HG03175 (cell line): ENCODE results near the gene ZSCAN10.

ENCODE experiments used
- ATAC-seq: cut with Tn5 transposase; IDR thresholded peaks from one replicate; pipeline ENCODE4 v1.9.1; 2021; ENCODE audit warnings: mild to moderate bottlenecking, moderate library complexity; ENCODE audit not compliant: unreplicated experiment

The ZSCAN10 gene

GRCh38 chr16:3134338-3135125 is 35.4 kb upstream of the ZSCAN10 start, which contains the start of gene ZNF213:
Gene ZNF213, plus strand, starts transcription at chr16:3135029. Its CDS starts 2,252 bp downstream, at chr16:3137281.
- peak; percentile 92 for ATAC-seq

DNA sequence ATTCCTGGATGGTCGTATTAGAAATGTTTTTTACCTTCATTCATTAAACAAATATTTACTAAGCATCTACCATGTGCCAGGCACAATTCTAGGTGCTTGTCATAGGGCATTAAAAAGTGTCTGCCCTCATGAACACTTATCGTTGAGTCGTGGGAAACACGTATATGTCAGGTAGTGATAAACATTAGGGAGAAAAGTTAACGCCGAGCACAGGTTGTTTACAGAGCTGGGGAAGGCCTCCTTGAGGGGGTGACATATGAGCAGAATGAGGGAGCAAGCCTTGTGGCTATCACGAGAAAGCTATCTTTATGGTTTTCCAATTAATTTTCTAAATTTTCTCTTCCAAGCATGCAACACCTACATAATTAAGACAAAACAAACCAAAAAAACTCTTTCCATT is 34.8 kb upstream of the ZSCAN10 start:
- ATAC-seq: no peak

DNA sequence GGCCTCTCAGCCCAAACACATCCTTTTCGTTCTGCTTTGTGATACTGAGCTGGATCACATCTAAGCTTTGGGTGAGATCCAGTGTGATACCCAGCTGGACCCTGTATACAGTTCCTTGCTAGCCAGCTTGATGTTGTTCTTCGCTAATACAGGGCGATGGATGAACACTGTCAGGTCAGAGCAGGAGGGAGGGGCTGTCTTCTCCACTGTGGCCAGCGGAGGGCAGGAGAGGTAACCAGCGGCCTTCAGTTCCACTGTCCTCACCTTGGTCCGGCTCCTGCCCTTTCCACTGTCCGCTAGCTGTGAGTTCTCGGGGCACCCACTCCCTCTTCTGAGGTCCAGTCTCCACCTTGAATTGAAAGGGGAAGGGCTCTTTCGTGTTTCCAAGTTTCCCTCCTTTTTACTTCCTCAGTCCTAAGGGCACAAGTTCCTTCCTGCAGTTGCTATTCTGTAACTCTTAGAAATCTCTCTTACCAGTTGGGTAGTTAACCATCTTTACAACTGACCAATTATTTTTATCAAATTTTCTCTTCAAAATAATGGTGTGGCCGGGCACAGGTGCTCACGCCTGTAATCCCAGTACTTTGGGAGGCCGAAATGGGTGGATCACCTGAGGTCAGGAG is 32.8 kb upstream of the ZSCAN10 start:
- no peak for ATAC-seq

DNA sequence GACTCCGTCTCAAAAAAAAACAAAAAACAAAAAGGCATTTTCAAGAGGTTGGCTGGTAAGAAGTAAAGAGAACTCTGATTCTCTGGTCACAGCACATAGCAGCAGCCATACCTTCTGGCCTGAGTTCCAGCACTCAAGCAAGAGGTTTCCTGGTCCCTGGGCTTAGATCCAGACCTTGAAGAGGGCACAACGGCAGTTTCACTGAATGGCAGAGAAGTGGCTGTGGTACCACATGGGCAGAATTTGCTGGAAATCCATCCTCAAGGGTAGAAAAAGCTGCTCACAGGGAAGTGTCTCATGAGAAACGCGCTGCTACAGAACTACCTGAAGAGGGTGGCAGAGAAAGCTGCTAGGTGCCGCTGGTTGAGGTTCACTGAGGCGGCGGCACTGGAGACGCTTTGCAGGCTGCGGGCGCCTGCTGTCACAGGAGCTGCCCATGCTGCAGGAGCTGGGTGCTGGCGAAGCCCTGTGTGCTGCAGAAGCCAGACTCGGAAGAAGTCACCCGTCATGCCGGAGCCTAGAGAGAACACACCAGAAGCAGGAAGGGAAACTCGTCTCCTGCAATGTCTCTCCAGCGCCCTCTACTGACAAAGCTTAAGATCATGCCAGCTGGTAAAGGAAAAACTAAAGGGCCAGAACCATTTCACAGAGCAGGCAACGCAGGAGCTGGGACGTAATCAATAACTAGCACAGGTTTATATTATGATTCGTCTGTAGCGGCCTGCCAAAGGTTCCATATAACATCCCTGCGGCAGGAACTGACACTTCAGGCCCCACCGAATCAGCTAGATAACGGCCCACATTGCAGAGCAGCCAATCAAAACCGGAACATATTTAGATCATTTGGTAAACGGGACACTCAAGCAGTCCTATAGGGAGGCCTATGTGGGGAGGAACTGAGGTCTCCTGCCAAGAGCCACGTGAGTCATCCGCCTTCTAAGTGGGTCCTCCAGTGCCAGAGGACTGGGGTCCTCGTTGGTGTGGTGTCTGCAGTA is 30.3 kb upstream of the ZSCAN10 start:
- ATAC-seq: no peak

DNA sequence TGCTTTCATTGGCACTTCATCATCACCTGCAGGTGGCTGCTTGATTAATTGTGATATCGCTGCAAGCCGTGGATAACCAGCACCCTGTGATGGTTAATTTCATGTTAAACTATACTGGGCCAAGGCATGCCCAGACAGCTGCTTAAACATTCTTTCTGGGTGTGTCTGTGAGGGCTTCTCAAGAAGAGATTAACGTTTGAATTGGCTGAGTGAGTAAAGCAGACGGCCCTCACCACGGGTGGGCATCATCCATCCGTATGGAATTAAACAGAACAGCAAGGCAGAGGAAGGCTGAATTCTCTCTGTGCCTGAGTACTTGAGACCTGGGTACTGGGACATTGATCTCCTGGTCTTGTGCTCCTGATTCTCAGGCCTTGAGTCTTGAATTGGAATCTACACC is 28.7 kb upstream of the ZSCAN10 start:
- no peak for ATAC-seq

GRCh38 chr16:3123986-3124886 is 25.1 kb upstream of the ZSCAN10 start:
- peak; percentile 87 for ATAC-seq

DNA sequence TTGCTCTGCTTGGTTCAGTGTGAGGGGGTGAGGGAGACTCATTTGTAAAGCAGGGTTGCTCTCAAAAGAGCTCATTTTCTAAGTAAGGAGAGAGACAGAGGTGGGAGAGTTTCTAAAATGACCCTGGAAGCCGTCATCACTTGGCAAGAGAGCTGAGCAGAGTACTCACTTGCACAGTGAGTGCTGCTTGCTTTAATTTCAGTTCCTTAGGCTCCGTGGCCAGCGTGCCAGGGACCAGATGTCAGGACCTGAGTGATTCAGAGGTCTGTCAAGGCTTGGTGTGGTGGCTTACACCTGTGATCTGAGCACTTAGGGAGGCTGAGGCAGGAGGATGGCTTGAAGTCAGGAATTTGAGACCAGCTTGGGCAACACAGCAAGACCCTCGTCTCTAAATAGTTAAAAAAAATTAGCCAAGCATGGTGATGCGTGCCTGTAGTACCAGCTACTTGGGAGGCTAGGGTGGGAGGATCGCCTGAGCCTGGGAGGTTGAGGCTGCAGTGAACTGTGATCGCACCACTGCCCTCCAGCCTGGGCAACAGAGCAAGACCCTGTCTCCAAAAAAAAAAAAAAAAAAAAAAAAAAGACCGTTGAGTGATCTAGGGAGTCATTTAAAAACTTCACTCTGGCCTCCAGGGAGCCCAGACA is 24.0 kb upstream of the ZSCAN10 start:
- no peak for ATAC-seq

GRCh38 chr16:3121851-3122467 is 22.9 kb upstream of the ZSCAN10 start:
- ATAC-seq: no peak

GRCh38 chr16:3120435-3120834 is 21.3 kb upstream of the ZSCAN10 start:
- ATAC-seq: no peak

DNA sequence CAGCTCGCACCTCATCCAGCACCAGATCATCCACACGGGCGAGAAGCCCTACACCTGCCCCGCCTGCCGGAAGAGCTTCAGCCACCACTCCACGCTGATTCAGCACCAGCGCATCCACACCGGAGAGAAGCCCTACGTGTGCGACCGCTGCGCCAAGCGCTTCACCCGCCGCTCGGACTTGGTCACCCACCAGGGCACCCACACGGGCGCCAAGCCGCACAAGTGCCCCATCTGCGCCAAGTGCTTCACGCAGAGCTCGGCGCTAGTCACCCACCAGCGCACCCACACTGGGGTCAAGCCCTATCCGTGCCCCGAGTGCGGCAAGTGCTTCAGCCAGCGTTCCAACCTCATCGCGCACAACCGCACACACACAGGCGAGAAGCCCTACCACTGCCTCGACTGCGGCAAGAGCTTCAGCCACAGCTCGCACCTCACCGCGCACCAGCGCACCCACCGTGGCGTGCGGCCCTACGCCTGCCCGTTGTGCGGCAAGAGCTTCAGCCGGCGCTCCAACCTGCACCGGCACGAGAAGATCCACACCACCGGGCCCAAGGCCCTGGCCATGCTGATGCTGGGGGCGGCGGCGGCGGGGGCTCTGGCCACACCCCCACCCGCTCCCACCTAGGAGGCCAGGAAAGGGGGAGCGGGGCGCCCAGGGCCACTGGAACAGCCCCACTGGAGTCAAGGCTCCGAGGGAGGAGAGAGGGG is 20.8 kb upstream of the ZSCAN10 start:
- no peak for ATAC-seq

DNA sequence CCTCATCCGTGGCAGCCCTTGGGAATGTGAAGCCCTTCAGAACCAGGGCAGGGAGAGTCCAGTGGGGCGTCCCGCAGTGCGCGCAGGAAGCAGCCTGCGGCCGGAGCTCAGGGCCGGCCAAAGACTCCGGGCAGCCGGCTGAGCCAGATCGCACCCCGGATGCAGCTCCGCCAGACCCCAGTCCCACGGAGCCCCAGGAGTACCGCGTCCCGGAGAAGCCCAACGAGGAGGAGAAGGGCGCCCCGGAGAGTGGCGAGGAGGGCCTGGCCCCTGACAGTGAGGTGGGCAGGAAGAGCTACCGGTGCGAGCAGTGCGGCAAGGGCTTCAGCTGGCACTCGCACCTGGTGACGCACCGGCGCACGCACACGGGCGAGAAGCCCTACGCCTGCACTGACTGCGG is 20.2 kb upstream of the ZSCAN10 start:
- ATAC-seq: no peak

- no peak for ATAC-seq
These were observed 19.8 kb upstream of the ZSCAN10 start for GRCh38 chr16:3118846-3119245.

DNA sequence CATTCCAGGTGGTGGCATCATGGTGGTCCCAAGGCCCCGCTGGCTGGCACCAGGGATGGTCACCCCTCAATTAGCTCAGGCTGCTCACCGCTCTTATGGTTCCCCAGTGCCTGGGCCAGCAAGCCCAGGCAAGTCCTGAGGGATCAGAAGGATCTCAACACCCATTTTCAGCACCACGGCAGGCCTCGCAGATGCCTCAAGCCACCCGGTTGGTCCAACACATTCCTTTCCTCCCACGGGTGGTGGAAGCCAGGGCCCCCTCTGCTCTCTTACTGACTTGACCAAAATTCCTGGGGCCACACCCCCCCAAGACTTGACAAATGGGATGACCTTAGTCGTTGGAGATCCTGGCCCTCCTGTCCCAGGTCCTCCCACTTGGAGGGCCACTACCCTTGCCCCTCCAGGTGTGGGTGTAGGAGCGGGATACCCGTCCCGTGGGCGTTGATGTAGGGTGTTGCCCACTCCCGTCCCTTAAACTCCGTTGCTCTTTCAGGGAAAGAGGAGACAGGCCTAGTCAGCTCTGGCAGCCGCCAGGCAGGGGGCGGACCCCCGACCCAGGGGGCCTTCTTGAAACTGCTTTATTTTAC is 19.2 kb upstream of the ZSCAN10 start:
- ATAC-seq: no peak

DNA sequence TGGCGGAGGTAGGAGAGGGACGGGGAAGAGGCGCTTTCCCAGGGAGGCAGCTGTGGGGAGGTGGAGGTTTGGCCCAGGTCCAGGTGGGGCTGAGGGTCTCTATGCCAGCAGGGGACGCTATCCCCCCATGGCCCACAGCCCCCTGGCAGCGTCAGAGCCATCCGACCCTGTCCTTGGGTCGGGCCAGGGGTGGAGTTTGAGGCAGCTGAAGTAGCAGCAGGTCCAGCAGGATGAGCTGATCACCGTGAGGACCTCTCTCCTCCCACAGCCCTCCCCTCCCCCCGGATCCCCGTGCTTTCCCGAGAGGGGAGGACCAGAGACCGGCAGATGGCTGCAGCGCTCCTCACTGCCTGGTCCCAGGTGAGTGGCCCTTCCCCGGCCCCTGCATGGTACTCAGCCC is 16.5 kb upstream of the ZSCAN10 start:
- no peak for ATAC-seq

DNA sequence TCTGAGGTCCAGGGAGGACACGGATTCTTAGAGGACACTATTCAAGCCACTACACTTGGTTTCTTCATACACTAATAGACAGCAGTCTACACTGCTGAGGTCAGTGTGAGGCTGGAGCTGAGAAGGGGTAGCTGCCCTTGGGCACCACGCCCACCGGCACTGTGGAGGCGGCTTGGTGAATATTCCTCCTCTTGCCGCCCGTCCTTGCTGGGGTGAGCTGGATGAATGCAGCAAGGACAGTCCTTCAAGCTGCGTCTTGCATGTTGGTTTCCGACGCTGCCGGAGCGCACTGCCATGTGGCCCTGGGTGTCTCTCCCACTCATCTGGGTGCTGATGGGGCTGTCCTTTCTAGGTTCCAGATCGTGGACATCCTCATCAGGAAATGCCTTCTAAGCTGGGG is 15.9 kb upstream of the ZSCAN10 start:
- no peak for ATAC-seq

DNA sequence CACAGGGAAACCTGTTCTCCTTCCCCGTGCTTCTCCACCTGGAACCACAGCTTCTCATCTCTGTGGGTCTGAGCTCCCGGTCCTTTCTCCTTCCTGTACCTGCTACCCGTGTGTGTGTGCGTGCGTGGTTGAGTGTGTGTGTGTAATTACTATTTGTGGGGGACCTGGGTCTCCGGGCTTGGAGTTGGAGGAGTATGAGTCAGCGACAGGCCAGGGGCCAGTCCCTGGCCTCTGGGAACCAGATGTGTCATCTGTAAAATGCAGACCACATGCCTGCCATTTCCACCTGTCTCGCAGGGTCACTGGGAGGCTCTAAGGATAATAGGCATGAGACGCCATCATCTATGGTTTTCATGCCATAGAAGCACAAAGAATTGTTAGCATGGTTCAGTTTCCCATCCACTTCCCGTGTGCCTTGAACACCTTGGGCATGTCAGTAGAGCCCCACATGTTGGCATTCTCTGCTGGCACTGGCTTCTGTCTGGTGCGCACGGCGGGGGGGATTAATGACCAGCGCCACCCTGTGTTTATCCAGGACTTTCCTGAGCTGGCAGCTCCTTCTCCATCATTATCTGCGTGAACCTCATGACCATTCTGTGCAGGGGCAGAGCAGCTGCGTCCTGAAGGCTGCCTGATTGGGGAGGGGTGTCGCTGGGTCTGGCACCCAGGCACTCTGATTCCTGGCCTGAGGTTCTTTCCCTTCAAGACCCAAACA is 14.8 kb upstream of the ZSCAN10 start:
- ATAC-seq: no peak

GRCh38 chr16:3112881-3113574 is 13.9 kb upstream of the ZSCAN10 start:
- ATAC-seq: no peak
